ENCODE measurements around the gene GYPA. TPM values are rescaled to one million over a fixed set of nuclear protein-coding genes. Genes with fewer than 3 reads are reported as not detected.

GYPA gene
- total and polyA plus RNA-seq, 4 donors = 338 TPM; not detected in 3

DNA sequence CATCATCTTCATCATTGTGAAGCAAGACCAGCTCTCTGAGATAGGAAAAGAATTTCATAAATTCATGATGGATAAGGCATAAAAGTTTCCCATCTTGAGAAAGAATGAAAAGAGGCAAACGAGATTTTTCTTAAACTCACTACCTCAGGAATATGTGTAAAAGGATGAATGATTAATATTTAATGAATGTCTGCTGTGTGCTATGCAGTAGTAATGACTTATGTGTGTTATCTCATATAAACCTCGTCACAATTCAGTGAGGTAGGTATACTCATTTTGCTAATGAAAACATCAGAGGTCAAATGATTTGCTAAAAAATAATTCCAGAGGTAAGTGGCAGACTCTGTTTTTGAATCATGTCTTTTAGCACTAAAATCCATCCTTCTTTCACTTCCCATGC lies 42.6 kb upstream of the GYPA start:
- no peak for DNase-seq (ENCODE audit: low spot score)
- no peaks in the 10 kb centered on the region for H3K36me3 ChIP-seq (ENCODE audit: control insufficient read depth in 4 of 4, insufficient read depth in 3 of 4, low read depth in 1 of 4, low read length in 3 of 4)
- TF ChIP-seq, protein P1, sequence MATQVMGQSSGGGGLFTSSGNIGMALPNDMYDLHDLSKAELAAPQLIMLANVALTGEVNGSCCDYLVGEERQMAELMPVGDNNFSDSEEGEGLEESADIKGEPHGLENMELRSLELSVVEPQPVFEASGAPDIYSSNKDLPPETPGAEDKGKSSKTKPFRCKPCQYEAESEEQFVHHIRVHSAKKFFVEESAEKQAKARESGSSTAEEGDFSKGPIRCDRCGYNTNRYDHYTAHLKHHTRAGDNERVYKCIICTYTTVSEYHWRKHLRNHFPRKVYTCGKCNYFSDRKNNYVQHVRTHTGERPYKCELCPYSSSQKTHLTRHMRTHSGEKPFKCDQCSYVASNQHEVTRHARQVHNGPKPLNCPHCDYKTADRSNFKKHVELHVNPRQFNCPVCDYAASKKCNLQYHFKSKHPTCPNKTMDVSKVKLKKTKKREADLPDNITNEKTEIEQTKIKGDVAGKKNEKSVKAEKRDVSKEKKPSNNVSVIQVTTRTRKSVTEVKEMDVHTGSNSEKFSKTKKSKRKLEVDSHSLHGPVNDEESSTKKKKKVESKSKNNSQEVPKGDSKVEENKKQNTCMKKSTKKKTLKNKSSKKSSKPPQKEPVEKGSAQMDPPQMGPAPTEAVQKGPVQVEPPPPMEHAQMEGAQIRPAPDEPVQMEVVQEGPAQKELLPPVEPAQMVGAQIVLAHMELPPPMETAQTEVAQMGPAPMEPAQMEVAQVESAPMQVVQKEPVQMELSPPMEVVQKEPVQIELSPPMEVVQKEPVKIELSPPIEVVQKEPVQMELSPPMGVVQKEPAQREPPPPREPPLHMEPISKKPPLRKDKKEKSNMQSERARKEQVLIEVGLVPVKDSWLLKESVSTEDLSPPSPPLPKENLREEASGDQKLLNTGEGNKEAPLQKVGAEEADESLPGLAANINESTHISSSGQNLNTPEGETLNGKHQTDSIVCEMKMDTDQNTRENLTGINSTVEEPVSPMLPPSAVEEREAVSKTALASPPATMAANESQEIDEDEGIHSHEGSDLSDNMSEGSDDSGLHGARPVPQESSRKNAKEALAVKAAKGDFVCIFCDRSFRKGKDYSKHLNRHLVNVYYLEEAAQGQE (IDR thresholded peaks at IDR 0.05) = no peak
- no peak for TF ChIP-seq GABPA (IDR thresholded peaks at IDR 0.05 in 1 of 2, conservative IDR thresholded peaks at IDR 0.05 in 1 of 2)
- TF ChIP-seq MAX (IDR thresholded peaks at IDR 0.05) = no peak
- H3K9ac ChIP-seq (ENCODE audit: low read depth in 1 of 2, low read length in 2 of 2) = no peak overlapping the region
- no peaks in the 10 kb centered on the region for H3K27me3 ChIP-seq (ENCODE audit: control insufficient read depth in 4 of 4, insufficient read depth in 4 of 4, low read length in 3 of 4)
- H3K4me1 ChIP-seq (ENCODE audit: control insufficient read depth in 4 of 4, insufficient read depth in 4 of 4, low read length in 3 of 4) = no peaks in the 10 kb centered on the region
- H3K9me3 ChIP-seq (ENCODE audit: control insufficient read depth in 4 of 4, low read length in 3 of 4) = no peaks in the 10 kb centered on the region
- 56% methylated on average over 2 of the region's 2 CpGs for WGBS
- H3K4me3 ChIP-seq (ENCODE audit: low read depth in 1 of 3, low read length in 3 of 3) = no peak overlapping the region
- no peak overlapping the region for H3K27ac ChIP-seq (ENCODE audit: low read depth in 1 of 2, low read length in 2 of 2)

GRCh38 chr4:144181391-144181790 lies 40.9 kb upstream of the GYPA start:
- 76% methylated on average over 8 of the region's 8 CpGs for WGBS
- no peak overlapping the region for H3K9ac ChIP-seq (ENCODE audit: low read depth in 1 of 2, low read length in 2 of 2)
- H3K27me3 ChIP-seq (ENCODE audit: control insufficient read depth in 4 of 4, insufficient read depth in 4 of 4, low read length in 3 of 4) = no peaks in the 10 kb centered on the region
- H3K9me3 ChIP-seq (ENCODE audit: control insufficient read depth in 4 of 4, low read length in 3 of 4) = no peaks in the 10 kb centered on the region
- no peak overlapping the region for H3K4me3 ChIP-seq (ENCODE audit: low read depth in 1 of 3, low read length in 3 of 3)
- DNase-seq (ENCODE audit: low spot score) = no peak
- TF ChIP-seq YY1 (IDR thresholded peaks at IDR 0.05) = no peak
- no peak for TF ChIP-seq HNF4G (IDR thresholded peaks at IDR 0.05)
- no peak for TF ChIP-seq EGR1 (IDR thresholded peaks at IDR 0.05; ENCODE audit: low read depth in 2 of 2)
- TF ChIP-seq ATF3 (IDR thresholded peaks at IDR 0.05) = no peak
- no peaks in the 10 kb centered on the region for H3K4me1 ChIP-seq (ENCODE audit: control insufficient read depth in 4 of 4, insufficient read depth in 4 of 4, low read length in 3 of 4)
- H3K36me3 ChIP-seq (ENCODE audit: control insufficient read depth in 4 of 4, insufficient read depth in 3 of 4, low read depth in 1 of 4, low read length in 3 of 4) = peaks cover 0 to 2% (median 0%) of the 10 kb centered on the region in 4 donors
- H3K27ac ChIP-seq (ENCODE audit: low read depth in 1 of 2, low read length in 2 of 2) = no peak overlapping the region

DNA sequence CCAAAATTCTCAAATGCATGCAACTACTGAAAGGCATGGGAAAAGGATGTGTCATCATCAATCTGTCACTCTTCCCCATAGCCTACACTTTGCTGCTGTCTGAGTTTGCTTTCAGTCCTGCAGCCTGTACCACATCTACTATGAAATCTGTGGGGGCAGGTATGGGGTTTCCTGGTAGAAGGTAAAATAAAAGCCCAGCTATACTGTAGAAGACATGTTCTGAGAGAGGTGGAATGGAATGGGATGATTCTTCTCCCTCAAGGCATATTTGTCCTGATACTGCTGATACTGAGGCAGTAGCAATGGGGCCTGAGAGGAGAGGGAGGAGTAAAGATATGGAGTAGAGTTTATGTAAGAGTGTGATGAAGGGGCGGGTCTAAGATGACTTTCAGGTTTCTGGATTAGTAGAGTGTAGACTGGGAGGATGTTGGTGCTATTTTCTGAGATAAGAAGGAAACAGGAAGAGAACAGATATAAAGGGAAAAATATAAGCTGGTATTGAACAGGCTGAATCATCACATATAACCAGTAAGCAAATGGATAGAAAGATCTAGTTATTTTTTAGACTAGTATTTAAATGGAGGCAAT lies 38.7 kb upstream of the GYPA start:
- no peak for DNase-seq (ENCODE audit: low spot score)
- H3K27ac ChIP-seq (ENCODE audit: low read depth in 1 of 2, low read length in 2 of 2) = no peak overlapping the region
- no peaks in the 10 kb centered on the region for H3K4me1 ChIP-seq (ENCODE audit: control insufficient read depth in 4 of 4, insufficient read depth in 4 of 4, low read length in 3 of 4)
- no peak overlapping the region for H3K9ac ChIP-seq (ENCODE audit: low read depth in 1 of 2, low read length in 2 of 2)
- no peak overlapping the region for H3K4me3 ChIP-seq (ENCODE audit: low read depth in 1 of 3, low read length in 3 of 3)
- H3K9me3 ChIP-seq (ENCODE audit: control insufficient read depth in 4 of 4, low read length in 3 of 4) = no peaks in the 10 kb centered on the region
- no peaks in the 10 kb centered on the region for H3K27me3 ChIP-seq (ENCODE audit: control insufficient read depth in 4 of 4, insufficient read depth in 4 of 4, low read length in 3 of 4)
- no peak for TF ChIP-seq ATF3 (IDR thresholded peaks at IDR 0.05)
- no peak for TF ChIP-seq CTCF (IDR thresholded peaks at IDR 0.05; ENCODE audit: low read depth, low read length, missing input control)
- no peak for TF ChIP-seq YY1 (IDR thresholded peaks at IDR 0.05)
- no peak for TF ChIP-seq GABPA (IDR thresholded peaks at IDR 0.05 in 1 of 2, conservative IDR thresholded peaks at IDR 0.05 in 1 of 2)
- TF ChIP-seq EGR1 (IDR thresholded peaks at IDR 0.05; ENCODE audit: low read depth in 2 of 2) = no peak
- TF ChIP-seq HNF4G (IDR thresholded peaks at IDR 0.05) = no peak
- no peak for TF ChIP-seq JUND (IDR thresholded peaks at IDR 0.05)
- peaks cover 0 to 2% (median 0%) of the 10 kb centered on the region in 4 donors for H3K36me3 ChIP-seq (ENCODE audit: control insufficient read depth in 4 of 4, insufficient read depth in 3 of 4, low read depth in 1 of 4, low read length in 3 of 4)
- 71% methylated on average over 1 of the region's 1 CpG for WGBS
